Stimulated activated CD4-positive, alpha-beta T cell treated with anti-CD3 and anti-CD28 coated beads, TNF-alpha, amount 100 ng/mL, for 24 hours (primary cell): ENCODE data around the gene PREX1.

Experiments
- DNase-seq, 3 experiments: peaks; one replicate each; pipeline ENCODE4 v3.0.0-alpha.2; 2020; ENCODE audit warnings: low read depth in 3 of 3

The PREX1 gene

GRCh38 chr20:48719598-48720255 lies 108.1 kb downstream of the PREX1 start:
- DNase-seq = no peak

- peak in 1 of 3 experiments; percentile 10 for DNase-seq
Measured at GRCh38 chr20:48718786-48719578, 108.8 kb downstream of the PREX1 start.

DNA sequence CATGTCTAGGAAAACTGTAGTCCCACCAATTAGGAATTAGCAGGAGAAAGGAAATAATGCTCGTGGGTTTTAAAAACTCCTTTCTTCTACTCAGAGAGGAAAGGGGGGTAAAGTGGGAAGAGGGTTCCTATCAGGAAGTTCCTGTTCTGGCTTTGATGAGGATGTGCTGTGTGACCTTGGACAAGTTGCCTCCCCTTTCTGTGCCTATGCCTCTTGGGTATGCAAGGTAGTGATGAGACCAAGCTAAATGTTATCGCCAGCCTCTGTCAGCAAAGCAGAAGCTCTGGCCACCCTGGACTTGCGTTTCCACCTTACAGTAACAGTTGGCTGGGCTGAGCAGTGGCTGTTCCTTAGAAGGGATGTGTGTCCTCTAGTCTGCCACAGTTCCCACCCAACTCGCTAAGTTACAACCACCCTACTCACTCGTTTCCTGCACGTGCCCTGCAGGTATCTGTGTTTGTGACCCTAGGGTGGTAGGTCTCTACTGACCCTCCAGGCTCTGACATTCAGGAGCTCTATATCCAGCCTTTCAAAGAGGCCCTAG lies 110.0 kb downstream of the PREX1 start:
- DNase-seq = no peak

- DNase-seq = no peak
Measured at GRCh38 chr20:48717095-48717672, 110.6 kb downstream of the PREX1 start.

DNA sequence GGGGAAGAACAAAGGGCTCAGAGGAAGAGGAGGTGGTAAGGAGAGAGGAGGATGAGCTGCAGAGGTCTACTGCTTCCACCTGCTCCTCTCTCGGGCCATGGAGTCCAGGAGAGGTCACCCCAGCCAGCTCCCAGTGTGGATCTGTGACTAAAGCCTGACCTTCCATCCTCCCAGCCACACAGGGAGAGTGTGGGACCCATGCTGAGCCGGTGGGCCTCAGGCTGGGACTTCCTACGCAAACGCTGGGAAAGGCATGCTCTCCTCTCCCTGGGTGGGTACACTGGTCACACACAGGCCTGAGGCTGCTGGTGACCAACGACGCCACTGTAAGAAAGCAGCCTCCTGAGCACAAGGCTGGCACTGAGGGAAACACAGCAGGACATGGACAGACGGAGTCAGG lies 111.3 kb downstream of the PREX1 start:
- no peak for DNase-seq

GRCh38 chr20:48716086-48716485 lies 111.7 kb downstream of the PREX1 start:
- DNase-seq = peak in 1 of 3 experiments; percentile 51

GRCh38 chr20:48714764-48715163 lies 113.0 kb downstream of the PREX1 start:
- DNase-seq = no peak

DNA sequence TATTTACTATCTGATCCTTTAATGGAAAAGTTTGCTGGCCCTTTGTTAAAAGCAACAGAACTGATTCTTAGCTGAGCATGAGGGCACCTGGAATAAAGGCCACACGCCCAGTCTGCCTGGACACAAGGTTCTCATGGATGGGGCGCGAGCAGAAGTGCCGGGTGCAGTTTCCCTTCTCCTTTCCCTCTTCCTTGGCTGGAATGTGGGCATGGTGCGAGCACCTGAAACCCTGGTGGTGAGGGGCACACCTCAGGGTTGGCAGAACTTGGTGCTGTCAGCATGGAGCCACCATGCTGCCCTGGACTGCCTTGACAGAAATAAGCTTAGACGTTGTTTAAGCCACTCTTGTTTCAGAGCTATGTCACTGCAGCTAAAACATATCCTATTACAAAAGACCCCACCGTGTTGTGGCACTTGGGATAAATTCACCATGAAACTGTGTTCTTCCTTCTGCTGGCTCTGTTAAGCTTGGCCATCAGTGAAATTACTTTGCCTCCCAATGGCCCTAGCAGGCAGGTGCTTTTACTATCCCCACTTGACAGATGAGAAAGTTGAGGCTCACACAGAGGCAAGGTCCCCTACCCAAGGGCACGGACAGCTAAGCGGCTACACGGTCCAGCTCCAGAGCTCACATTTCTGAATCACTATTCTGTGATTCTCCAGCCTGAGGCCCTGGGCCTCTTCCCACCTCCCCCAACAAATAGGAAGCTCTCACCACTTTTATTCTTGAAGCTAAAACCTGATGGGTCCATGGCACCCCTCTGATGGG lies 115.9 kb downstream of the PREX1 start:
- DNase-seq = no peak

GRCh38 chr20:48711044-48711428 lies 116.8 kb downstream of the PREX1 start:
- no peak for DNase-seq

- no peak for DNase-seq
Measured at GRCh38 chr20:48710341-48711043, 117.3 kb downstream of the PREX1 start.

DNA sequence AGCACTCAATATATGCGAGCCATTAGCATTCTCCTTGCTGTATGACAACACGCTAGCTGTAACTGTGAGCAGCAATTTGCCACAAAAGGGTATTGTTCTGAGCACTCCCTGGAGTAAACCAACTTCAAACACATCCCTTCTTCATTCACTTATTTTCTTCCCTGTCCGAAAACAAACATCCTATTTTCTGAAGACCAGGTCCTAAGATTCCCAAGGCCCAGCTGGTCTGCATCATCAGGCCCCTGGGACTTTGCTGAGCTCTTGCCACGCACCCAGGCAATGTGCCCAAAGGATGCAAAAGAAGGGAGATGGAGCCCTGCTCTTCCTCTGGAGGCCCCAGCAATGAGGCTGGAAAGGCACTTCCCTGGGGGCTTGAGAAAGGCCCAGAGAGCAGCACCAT lies 118.1 kb downstream of the PREX1 start:
- DNase-seq = no peak

- no peak for DNase-seq
Measured at GRCh38 chr20:48709058-48709691, 118.6 kb downstream of the PREX1 start.

GRCh38 chr20:48708630-48709029 lies 119.2 kb downstream of the PREX1 start:
- no peak for DNase-seq

GRCh38 chr20:48708116-48708515 lies 119.7 kb downstream of the PREX1 start:
- DNase-seq = no peak

DNA sequence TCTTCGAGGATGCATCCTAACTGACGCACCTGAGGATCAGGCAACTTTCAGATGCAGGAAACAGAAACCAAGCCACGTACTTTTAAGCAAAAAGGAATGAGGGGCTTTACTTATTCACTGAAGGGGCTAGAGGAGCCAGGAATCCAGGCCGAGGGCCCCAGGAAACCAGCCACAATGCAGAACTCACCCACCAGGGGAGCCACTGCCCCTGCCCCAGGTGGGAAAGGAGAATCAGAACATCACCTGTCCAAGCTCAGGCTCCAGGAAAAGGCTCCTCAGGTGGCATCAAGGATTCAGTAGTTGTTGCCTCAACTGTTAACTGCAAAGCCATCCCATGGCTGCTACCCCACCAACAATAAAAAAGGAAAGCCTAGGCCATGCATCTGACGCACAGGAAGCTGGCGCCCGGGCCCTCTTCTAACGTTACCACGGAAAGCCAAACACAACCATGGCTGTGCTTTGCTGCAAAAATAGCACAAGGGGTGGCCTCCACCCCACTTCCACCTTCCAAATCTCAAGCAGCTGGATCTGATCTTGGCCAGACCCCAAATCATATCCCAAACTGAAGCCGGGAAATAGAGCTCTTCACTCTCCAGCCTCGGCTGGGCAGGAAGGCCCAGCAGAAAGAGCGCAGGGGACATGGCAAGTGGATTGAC lies 121.0 kb downstream of the PREX1 start:
- DNase-seq = no peak

DNA sequence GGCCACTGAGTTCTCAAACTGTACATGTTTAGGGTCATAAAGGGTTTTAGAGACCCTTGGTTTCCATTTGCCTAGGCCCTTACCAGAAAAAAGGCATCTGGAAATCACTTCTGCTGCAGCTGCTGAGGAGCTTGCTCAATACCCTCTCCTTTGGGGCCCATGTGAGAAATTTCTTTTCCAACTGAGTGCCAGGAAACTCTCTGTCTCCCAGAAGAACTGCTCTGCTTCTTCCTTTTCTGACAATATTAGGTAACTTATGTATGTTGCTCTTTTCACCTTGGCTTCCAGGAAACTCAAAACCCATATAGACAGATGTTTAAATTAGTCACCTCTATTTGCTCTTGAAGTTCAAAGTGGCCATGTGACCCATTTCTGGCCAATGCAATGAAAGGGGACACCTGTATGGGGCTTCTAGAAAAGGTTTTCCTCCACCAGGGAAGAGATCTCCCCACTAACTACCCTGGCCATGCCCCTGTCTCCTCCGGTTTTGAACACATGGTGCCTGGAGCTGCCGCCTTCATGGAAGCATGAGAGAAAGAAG lies 121.6 kb downstream of the PREX1 start:
- no peak for DNase-seq

GRCh38 chr20:48705240-48706115 lies 122.3 kb downstream of the PREX1 start:
- DNase-seq = no peak

DNA sequence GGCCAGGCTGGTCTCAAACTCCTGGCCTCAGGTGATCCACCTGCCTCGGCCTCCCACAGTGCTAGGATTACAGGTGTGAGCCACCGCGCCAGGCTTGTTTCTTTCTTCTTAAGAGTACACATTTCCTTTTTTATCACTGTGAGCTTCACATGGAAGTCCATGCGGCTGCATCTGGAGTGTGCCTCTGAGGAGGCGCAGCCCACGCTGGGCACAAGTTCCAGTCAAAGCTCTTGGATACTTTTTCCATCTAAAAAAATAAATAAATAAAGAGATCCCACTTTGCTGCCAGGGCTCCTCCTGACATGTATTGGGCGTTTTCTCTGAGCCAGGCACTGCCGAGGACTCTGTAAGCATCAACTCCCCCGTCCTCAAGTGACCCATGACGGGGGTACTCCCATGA lies 123.0 kb downstream of the PREX1 start:
- DNase-seq = no peak
